HEK293 (cell line): Measurements from ENCODE around the gene ZNF154.

Experiments used
- CTCF ChIA-PET: fragments of 350-600 bp; formaldehyde crosslinking; extraction: SDS; loops from one replicate; lab custom pipeline; 2021; ENCODE audit warnings: antibody characterized with exemption; lab: Yijun Ruan, JAX
- POLR2A ChIA-PET: fragments of 300-600 bp; formaldehyde crosslinking; extraction: SDS; loops from one replicate; lab custom pipeline; 2020; ENCODE audit warnings: antibody characterized with exemption, inconsistent platforms; lab: Yijun Ruan, JAX
- H3K27ac ChIP-seq: fragments of 200-500 bp; sonication (Bioruptor generic); 2 replicates; pipeline ENCODE4 v1.5.1; 2014; ENCODE audit warnings: low read depth, low read length, control low read depth, inconsistent platforms; ENCODE audit errors: extremely low read depth
- H3K36me3 ChIP-seq, 2 experiments: fragments of 200-500 bp in 1 of 2; sonication (Bioruptor generic) in 1 of 2; 1 replicate in 1 of 2; 2 replicates in 1 of 2; pipeline ENCODE4 v1.5.1; 2014 to 2017; ENCODE audit warnings: inconsistent platforms in 2 of 2, low read length in 2 of 2; ENCODE audit not compliant: control insufficient read depth in 2 of 2, insufficient read depth in 1 of 2
- H3K4me1 ChIP-seq: fragments of 200-500 bp; sonication (Bioruptor generic); 2 replicates; pipeline ENCODE4 v1.5.1; 2014; ENCODE audit warnings: mild to moderate bottlenecking, low read length, inconsistent platforms; ENCODE audit not compliant: control insufficient read depth, insufficient read depth
- H3K4me3 ChIP-seq: 2 replicates; pipeline ENCODE4 v1.5.1; 2011; ENCODE audit warnings: low read depth, mild to moderate bottlenecking, control low read depth, low read length, moderate library complexity
- H3K9me3 ChIP-seq: fragments of 200-500 bp; sonication (Bioruptor generic); 2 replicates; pipeline ENCODE4 v1.5.1; 2014; ENCODE audit warnings: low read depth, low read length, inconsistent platforms; ENCODE audit not compliant: control insufficient read depth, insufficient read depth
- EGR2 ChIP-seq: fragments of 450-650 bp; formaldehyde crosslinking; IDR thresholded peaks from 2 replicates; pipeline ENCODE4 v1.5.1; 2016; ENCODE audit warnings: low read depth, missing biosample characterization, missing genetic modification characterization
- HOXC10 ChIP-seq: sonication (generic); formaldehyde crosslinking; IDR thresholded peaks from 2 replicates; pipeline ENCODE4 v1.8.1; 2023; ENCODE audit warnings: mild to moderate bottlenecking, missing genetic modification reagents
- KLF1 ChIP-seq: fragments of 450-650 bp; formaldehyde crosslinking; IDR thresholded peaks from 2 replicates; pipeline ENCODE4 v1.5.1; 2016; ENCODE audit warnings: missing biosample characterization, missing genetic modification characterization
- KLF17 ChIP-seq: fragments of 450-650 bp; formaldehyde crosslinking; IDR thresholded peaks from 2 replicates; pipeline ENCODE4 v1.5.1; 2016; ENCODE audit warnings: missing biosample characterization, missing genetic modification characterization
- ZBTB17 ChIP-seq: fragments of 450-650 bp; formaldehyde crosslinking; IDR thresholded peaks from 2 replicates; pipeline ENCODE4 v1.5.1; 2016; ENCODE audit warnings: missing biosample characterization, missing genetic modification characterization
- ZNF146 ChIP-seq: fragments of 450-650 bp; formaldehyde crosslinking; IDR thresholded peaks from 2 replicates; pipeline ENCODE4 v1.5.1; 2016; ENCODE audit warnings: missing biosample characterization, missing genetic modification characterization
- ZNF19 ChIP-seq: fragments of 450-650 bp; formaldehyde crosslinking; IDR thresholded peaks from 2 replicates; pipeline ENCODE4; 2016; ENCODE audit warnings: missing biosample characterization, missing genetic modification characterization, low read depth
- ZNF223 ChIP-seq: fragments of 450-650 bp; formaldehyde crosslinking; IDR thresholded peaks from 2 replicates; pipeline ENCODE4 v1.5.1; 2016; ENCODE audit warnings: missing biosample characterization, missing genetic modification characterization
- ZNF248 ChIP-seq: fragments of 450-650 bp; formaldehyde crosslinking; IDR thresholded peaks from 2 replicates; pipeline ENCODE4 v1.5.1; 2017; ENCODE audit warnings: missing biosample characterization, missing genetic modification characterization
- ZNF266 ChIP-seq: fragments of 450-650 bp; formaldehyde crosslinking; IDR thresholded peaks from 2 replicates; pipeline ENCODE4 v1.5.1; 2016; ENCODE audit warnings: missing biosample characterization, missing genetic modification characterization, low read depth
- ZNF37A ChIP-seq: fragments of 450-650 bp; IDR thresholded peaks from 2 replicates; pipeline ENCODE4 v1.5.1; 2018; ENCODE audit warnings: missing biosample characterization, missing genetic modification characterization
- ZNF426 ChIP-seq: fragments of 450-650 bp; formaldehyde crosslinking; IDR thresholded peaks from 2 replicates; pipeline ENCODE4 v1.5.1; 2017; ENCODE audit warnings: missing biosample characterization, missing genetic modification characterization, mild to moderate bottlenecking, inconsistent platforms, moderate library complexity
- ZNF473 ChIP-seq: fragments of 450-650 bp; formaldehyde crosslinking; IDR thresholded peaks from 2 replicates; pipeline ENCODE4 v1.5.1; 2017; ENCODE audit warnings: missing biosample characterization, missing genetic modification characterization
- ZNF488 ChIP-seq: fragments of 450-650 bp; formaldehyde crosslinking; IDR thresholded peaks from 2 replicates; pipeline ENCODE4 v1.5.1; 2016; ENCODE audit warnings: missing biosample characterization, missing genetic modification characterization
- ZNF521 ChIP-seq: fragments of 450-650 bp; formaldehyde crosslinking; IDR thresholded peaks from 2 replicates; pipeline ENCODE4 v1.5.1; 2017; ENCODE audit warnings: missing biosample characterization, mild to moderate bottlenecking, missing genetic modification characterization
- ZNF561 ChIP-seq: fragments of 450-650 bp; IDR thresholded peaks from 2 replicates; pipeline ENCODE4 v1.5.1; 2018; ENCODE audit warnings: missing biosample characterization, missing genetic modification characterization, borderline replicate concordance
- ZNF660 ChIP-seq: fragments of 450-650 bp; IDR thresholded peaks from 2 replicates; pipeline ENCODE4 v1.5.1; 2018; ENCODE audit warnings: missing biosample characterization, mild to moderate bottlenecking, missing genetic modification characterization
- ZNF701 ChIP-seq: fragments of 450-650 bp; formaldehyde crosslinking; IDR thresholded peaks from 2 replicates; pipeline ENCODE4 v1.5.1; 2016; ENCODE audit warnings: missing biosample characterization, missing genetic modification characterization
- TF ChIP-seq, protein P1 (sequence below): fragments of 450-650 bp; formaldehyde crosslinking; IDR thresholded peaks from 2 replicates; pipeline ENCODE4 v1.5.1; 2016; ENCODE audit warnings: missing biosample characterization, missing genetic modification characterization, low read depth

Gene ZNF154

GRCh38 chr19:57719424-57719823 lies 10.4 kb upstream of the ZNF154 start:
- TF ChIP-seq ZNF561 (tag by site-specific recombination) (no peak), ZNF146 (tag by site-specific recombination) (no peak), ZNF473 (no peak), KLF1 (tag by site-specific recombination) (no peak), ZNF660 (no peak), ZNF521 (tag by site-specific recombination) (no peak), ZNF248 (tag by site-specific recombination) (no peak), HOXC10 (CRISPR knock-in tag) (no peak)
- Histone ChIP-seq H3K27ac (no peak overlapping the region), H3K4me1 (no peaks in the 10 kb centered on the region), H3K36me3 (peaks cover under 1 to 46% of the 10 kb centered on the region in 2 experiments; a peak in 2 of 3 replicates), H3K4me3 (no peak overlapping the region), H3K9me3 (peaks cover 6% of the 10 kb centered on the region)
- ChIA-PET CTCF (interaction anchor here (0.6 kb wide), 2 partner anchors 12 to 161 kb away, joined by 3 read pairs; no protein-coding TSS in a partner anchor), POLR2A (no interaction called here)

DNA sequence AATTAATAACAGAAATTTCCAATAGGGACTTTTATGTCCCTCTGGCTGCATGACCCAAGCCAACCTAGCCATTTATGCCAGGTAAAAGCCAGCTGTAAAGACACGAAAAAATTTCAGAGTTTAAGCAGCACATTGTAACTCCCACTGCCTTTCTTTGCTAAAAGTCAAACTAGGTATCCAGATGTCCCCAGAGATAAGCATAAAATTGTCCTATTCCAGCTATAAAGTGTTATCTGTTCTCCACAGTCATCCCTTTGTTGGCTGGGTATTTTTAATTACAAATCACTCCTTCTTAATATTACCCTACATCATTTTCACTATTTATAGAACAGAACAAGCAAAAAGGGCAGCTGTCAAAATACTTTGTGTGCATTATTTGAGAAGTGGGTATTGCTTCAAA lies 3.2 kb upstream of the ZNF154 start:
- POLR2A ChIA-PET, result interaction anchor here (0.6 to 1.8 kb wide), 2 partner anchors 29 to 31 kb away, joined by 3 to 4 read pairs; partner anchors contain the start of gene ZNF551
- peaks cover 11 to 12% of the 10 kb centered on the region in 2 experiments; a peak in 2 of 3 replicates for H3K36me3 ChIP-seq
- H3K27ac ChIP-seq, result no peak overlapping the region
- no peak overlapping the region for H3K4me3 ChIP-seq
- no peaks in the 10 kb centered on the region for H3K4me1 ChIP-seq
- TF ChIP-seq ZNF19 (no peak), ZNF488 (no peak), ZNF223 (tag by site-specific recombination) (no peak)
- TF ChIP-seq, all 188 proteins: peak for 0
- no peaks in the 10 kb centered on the region; the same call in none of the 2 replicates for H3K9me3 ChIP-seq
- CTCF ChIA-PET, result interaction anchor here (1.0 kb wide), 1 partner anchor 39 kb away, joined by 4 read pairs; no protein-coding TSS in a partner anchor

GRCh38 chr19:57709616-57710015 lies 612 bp upstream of the ZNF154 start:
- Histone ChIP-seq H3K4me1 (no peaks in the 10 kb centered on the region), H3K36me3 (peaks cover 9 to 11% of the 10 kb centered on the region in 2 experiments; a peak in 2 of 3 replicates), H3K27ac (no peak overlapping the region), H3K4me3 (no peak overlapping the region), H3K9me3 (no peaks in the 10 kb centered on the region)
- TF ChIP-seq ZNF266 (tag by site-specific recombination) (no peak), EGR2 (tag by site-specific recombination) (no peak), ZNF701 (tag by site-specific recombination) (no peak), ZBTB17 (tag by site-specific recombination) (no peak)
- ChIA-PET POLR2A (no interaction called here), CTCF (interaction anchor here (0.5 kb wide), 1 partner anchor 360 kb away, joined by 3 read pairs; no protein-coding TSS in a partner anchor)

GRCh38 chr19:57706346-57706745 lies 2.7 kb downstream of the ZNF154 start:
- H3K4me1 ChIP-seq, result no peaks in the 10 kb centered on the region
- H3K27ac ChIP-seq, result no peak overlapping the region
- ChIA-PET CTCF (no interaction called here), POLR2A (no interaction called here)
- no peaks in the 10 kb centered on the region; the same call in 1 of the 2 replicates for H3K9me3 ChIP-seq
- TF ChIP-seq KLF17, result no peak
- TF ChIP-seq ZNF426 (tag by site-specific recombination), result no peak
- TF ChIP-seq, protein P1, sequence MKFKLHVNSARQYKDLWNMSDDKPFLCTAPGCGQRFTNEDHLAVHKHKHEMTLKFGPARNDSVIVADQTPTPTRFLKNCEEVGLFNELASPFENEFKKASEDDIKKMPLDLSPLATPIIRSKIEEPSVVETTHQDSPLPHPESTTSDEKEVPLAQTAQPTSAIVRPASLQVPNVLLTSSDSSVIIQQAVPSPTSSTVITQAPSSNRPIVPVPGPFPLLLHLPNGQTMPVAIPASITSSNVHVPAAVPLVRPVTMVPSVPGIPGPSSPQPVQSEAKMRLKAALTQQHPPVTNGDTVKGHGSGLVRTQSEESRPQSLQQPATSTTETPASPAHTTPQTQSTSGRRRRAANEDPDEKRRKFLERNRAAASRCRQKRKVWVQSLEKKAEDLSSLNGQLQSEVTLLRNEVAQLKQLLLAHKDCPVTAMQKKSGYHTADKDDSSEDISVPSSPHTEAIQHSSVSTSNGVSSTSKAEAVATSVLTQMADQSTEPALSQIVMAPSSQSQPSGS (tag by site-specific recombination), result no peak
- no peak for TF ChIP-seq ZNF37A (tag by site-specific recombination)
- no peak overlapping the region for H3K4me3 ChIP-seq
- no peaks in the 10 kb centered on the region; a peak in 1 of 3 replicates for H3K36me3 ChIP-seq
